CD14-positive monocyte (primary cell): ENCODE results near the gene PCDH8. TPM values are rescaled to one million over a fixed set of nuclear protein-coding genes. Genes with fewer than 3 reads are reported as not detected.

ENCODE experiments used
- DNase-seq, 3 donors: peaks; one replicate each; pipeline ENCODE4 v3.0.0-alpha.2; 2011 to 2022
- H2AFZ ChIP-seq: 2 replicates; pipeline ENCODE4 v1.6.0; 2012; ENCODE audit warnings: mild to moderate bottlenecking, low read depth, low read length, inconsistent platforms; ENCODE audit not compliant: insufficient read depth, poor library complexity, severe bottlenecking
- H3K27ac ChIP-seq, 2 donors: 1 replicate in 1 of 2; 2 replicates in 1 of 2; pipeline ENCODE4 v1.5.1; 2012 to 2013; ENCODE audit warnings: low read length in 2 of 2, control low read depth in 1 of 2, inconsistent platforms in 1 of 2, low read depth in 1 of 2, mild to moderate bottlenecking in 1 of 2
- H3K27me3 ChIP-seq, 2 donors: one replicate each; pipeline versions ENCODE4 v1.6.0 to v1.6.1; 2011 to 2013; ENCODE audit warnings: low read length in 2 of 2; ENCODE audit not compliant: control insufficient read depth in 2 of 2, insufficient read depth in 2 of 2
- H3K36me3 ChIP-seq, 2 donors: replicated peaks in 1 of 2; 1 replicate in 1 of 2; 2 replicates in 1 of 2; pipeline versions ENCODE4 v1.5.1 to v1.6.1; 2012 to 2013; ENCODE audit warnings: low read length in 2 of 2, control low read depth in 1 of 2, inconsistent platforms in 1 of 2, mild to moderate bottlenecking in 1 of 2; ENCODE audit not compliant: insufficient read depth in 2 of 2, control insufficient read depth in 1 of 2
- H3K4me1 ChIP-seq, 2 donors: 1 replicate in 1 of 2; 2 replicates in 1 of 2; pipeline versions ENCODE4 v1.5.1 to v1.6.1; 2012 to 2013; ENCODE audit warnings: low read length in 2 of 2, control low read depth in 1 of 2, inconsistent platforms in 1 of 2, mild to moderate bottlenecking in 1 of 2, moderate library complexity in 1 of 2; ENCODE audit not compliant: insufficient read depth in 2 of 2, control insufficient read depth in 1 of 2
- H3K4me2 ChIP-seq: replicated peaks from 2 replicates; pipeline ENCODE3; 2012; ENCODE audit warnings: low read length, moderate library complexity, mild to moderate bottlenecking; ENCODE audit not compliant: poor library complexity, severe bottlenecking; ENCODE audit errors: extremely low read depth
- H3K4me3 ChIP-seq, 3 experiments: fragments of 200-600 bp in 1 of 3; sonication (generic) in 1 of 3; replicated peaks in 1 of 3; 1 replicate in 2 of 3; 2 replicates in 1 of 3; pipeline ENCODE4 v1.5.1; 2011 to 2013; ENCODE audit warnings: low read length in 3 of 3, mild to moderate bottlenecking in 3 of 3, control low read depth in 2 of 3, low read depth in 2 of 3, inconsistent platforms in 1 of 3, moderate library complexity in 1 of 3
- H3K79me2 ChIP-seq: 2 replicates; pipeline ENCODE4 v1.6.0; 2012; ENCODE audit warnings: mild to moderate bottlenecking, control low read depth, inconsistent platforms, low read length, moderate library complexity; ENCODE audit not compliant: insufficient read depth
- H3K9ac ChIP-seq: 2 replicates; pipeline ENCODE4 v1.6.0; 2017; ENCODE audit warnings: low read length, mild to moderate bottlenecking; ENCODE audit not compliant: insufficient read depth, poor library complexity, severe bottlenecking
- H3K9me3 ChIP-seq, 2 donors: replicated peaks in 1 of 2; 1 replicate in 1 of 2; 2 replicates in 1 of 2; pipeline versions ENCODE4 v1.5.1 to v1.6.1; 2012 to 2013; ENCODE audit warnings: low read length in 2 of 2, control low read depth in 1 of 2; ENCODE audit not compliant: control insufficient read depth in 1 of 2, insufficient read depth in 1 of 2
- H4K20me1 ChIP-seq: 2 replicates; pipeline ENCODE4 v1.6.0; 2012; ENCODE audit warnings: mild to moderate bottlenecking, low read length, control low read depth, moderate library complexity; ENCODE audit not compliant: insufficient read depth
- H3K27ac Mint-ChIP-seq, 7 donors: one replicate each; pipeline ENCODE4 v1.8.0; 2020; ENCODE audit warnings: mild to moderate bottlenecking in 7 of 7, mixed read lengths in 7 of 7, moderate library complexity in 6 of 7, inconsistent platforms in 2 of 7
- H3K27me3 Mint-ChIP-seq, 3 donors: one replicate each; pipeline ENCODE4 v1.8.0; 2021 to 2022; ENCODE audit warnings: low read depth in 3 of 3, mild to moderate bottlenecking in 3 of 3, mixed read lengths in 3 of 3, moderate library complexity in 3 of 3, inconsistent platforms in 1 of 3
- H3K36me3 Mint-ChIP-seq, 2 donors: one replicate each; pipeline ENCODE4 v1.8.0; 2020; ENCODE audit warnings: mixed read lengths in 2 of 2, inconsistent platforms in 1 of 2, mild to moderate bottlenecking in 1 of 2
- H3K4me1 Mint-ChIP-seq: one replicate; pipeline ENCODE4 v1.8.0; 2020; ENCODE audit warnings: mild to moderate bottlenecking, mixed read lengths
- H3K4me3 Mint-ChIP-seq, 2 donors: one replicate each; pipeline ENCODE4 v1.8.0; 2020; ENCODE audit warnings: mild to moderate bottlenecking in 2 of 2, mixed read lengths in 2 of 2, moderate library complexity in 1 of 2
- H3K9me3 Mint-ChIP-seq, 7 donors: one replicate each; pipeline ENCODE4 v1.8.0; 2020 to 2022; ENCODE audit warnings: mixed read lengths in 7 of 7, mild to moderate bottlenecking in 6 of 7, moderate library complexity in 6 of 7, inconsistent platforms in 2 of 7
- CTCF ChIP-seq: fragments of 200-600 bp; IDR thresholded peaks from one replicate; pipeline ENCODE4 v1.8.0; 2022; ENCODE audit warnings: antibody characterized with exemption, mild to moderate bottlenecking
- WGBS: methylation state at CpG from one replicate; pipeline ENCODE4 v1.1.5; 2013; ENCODE audit warnings: missing lambda C conversion rate; ENCODE audit not compliant: insufficient coverage; 5-methylcytosine and 5-hydroxymethylcytosine counted together
- intact Hi-C, 2 donors: fragments of 100-400 bp; cut with micrococcal nuclease; formaldehyde crosslinking; loops; one replicate each; pipeline versions ENCODE4 v1.15.0 to v1.15.1; 2023
- polyA plus RNA-seq, 3 donors: library from polyadenylated mRNA; depleted of rRNA in 1 of 3; unstranded in 2 of 3; stranded (reverse) in 1 of 3; fragments of 300-500 nt in 2 of 3; fragments of >200 nt in 1 of 3; fragmentation: Illumina TruSeq in 2 of 3; gene quantifications; 1 replicate in 2 of 3; 2 replicates in 1 of 3; pipeline ENCODE4 v1.2.3, GENCODE V29; 2012 to 2021

The PCDH8 gene
- polyA plus RNA-seq, 3 donors = not detected

- no peaks in the 10 kb centered on the region for H3K36me3 ChIP-seq
- Mint-ChIP-seq H3K36me3 (no peaks in the 10 kb centered on the region), H3K27me3 (peaks cover 2 to 9% (median 2%) of the 10 kb centered on the region in 3 donors), H3K4me3 (no peak overlapping the region), H3K27ac (no peak overlapping the region), H3K4me1 (no peaks in the 10 kb centered on the region), H3K9me3 (peaks cover 0 to 3% (median 0%) of the 10 kb centered on the region in 7 donors)
- WGBS = 0% methylated on average over 1 of the region's 1 CpG
- H3K9me3 ChIP-seq = no peaks in the 10 kb centered on the region
- TF ChIP-seq CTCF = no peak
- no peak overlapping the region for H3K9ac ChIP-seq
- H3K4me3 ChIP-seq = no peak overlapping the region
- no peak overlapping the region for H3K27ac ChIP-seq
- no peaks in the 10 kb centered on the region for H4K20me1 ChIP-seq
- no peaks in the 10 kb centered on the region for H3K79me2 ChIP-seq
- no peak overlapping the region for H3K4me2 ChIP-seq
- H3K4me1 ChIP-seq = no peaks in the 10 kb centered on the region
- peaks cover 0 to 2% of the 10 kb centered on the region in 2 donors for H3K27me3 ChIP-seq
- H2AFZ ChIP-seq = no peak overlapping the region
- DNase-seq = no peak
- intact Hi-C loops = no loop called here
Observed at GRCh38 chr13:52798770-52799430, 49.5 kb downstream of the PCDH8 start.

GRCh38 chr13:52797176-52797575 is 51.3 kb downstream of the PCDH8 start:
- intact Hi-C loops = no loop called here
- H3K9ac ChIP-seq = no peak overlapping the region
- no peaks in the 10 kb centered on the region for H3K79me2 ChIP-seq
- H3K36me3 ChIP-seq = no peaks in the 10 kb centered on the region
- no peak overlapping the region for H3K27ac ChIP-seq
- TF ChIP-seq CTCF = no peak
- no peak overlapping the region for H3K4me3 ChIP-seq
- no peaks in the 10 kb centered on the region for H3K36me3 Mint-ChIP-seq
- peaks cover 0 to 2% of the 10 kb centered on the region in 2 donors for H3K27me3 ChIP-seq
- DNase-seq = no peak
- H3K4me2 ChIP-seq = no peak overlapping the region
- no peak overlapping the region for H2AFZ ChIP-seq
- no peak overlapping the region for H3K27ac Mint-ChIP-seq
- H3K9me3 ChIP-seq = no peaks in the 10 kb centered on the region
- peaks cover 0 to 1% (median 0%) of the 10 kb centered on the region in 7 donors for H3K9me3 Mint-ChIP-seq
- peaks cover 0 to 6% (median 2%) of the 10 kb centered on the region in 3 donors for H3K27me3 Mint-ChIP-seq
- 100% methylated on average over 1 of the region's 2 CpGs for WGBS
- no peaks in the 10 kb centered on the region for H3K4me1 ChIP-seq
- H3K4me3 Mint-ChIP-seq = no peak overlapping the region
- no peaks in the 10 kb centered on the region for H3K4me1 Mint-ChIP-seq
- H4K20me1 ChIP-seq = no peaks in the 10 kb centered on the region
